ENCODE results near the gene ANKRD65. TPM values are rescaled to one million over a fixed set of nuclear protein-coding genes. Genes with fewer than 3 reads are reported as not detected.

The ANKRD65 gene
- total RNA-seq, 1 donor from 2014 or later: not detected

- Mint-ChIP-seq H3K4me1 (ENCODE audit: low read depth) (peaks cover 26% of the 10 kb centered on the region), H3K36me3 (ENCODE audit: low read depth) (peaks cover 2% of the 10 kb centered on the region), H3K9me3 (ENCODE audit: low read depth) (no peaks in the 10 kb centered on the region), H3K27ac (ENCODE audit: unreplicated experiment) (peak overlapping the region; percentile 79), H3K4me3 (ENCODE audit: unreplicated experiment) (peak overlapping the region; percentile 83), H3K27me3 (ENCODE audit: low read depth) (no peaks in the 10 kb centered on the region)
- TF ChIP-seq CTCF (IDR thresholded peaks at IDR 0.05): no peak
- DNase-seq (ENCODE audit: low spot score): no peak
These were observed 47.1 kb downstream of the ANKRD65 start for GRCh38 chr1:1373815-1374588.

- peak overlapping the region; percentile 51 for H3K4me3 Mint-ChIP-seq (ENCODE audit: unreplicated experiment)
These were observed 47.8 kb downstream of the ANKRD65 start for GRCh38 chr1:1373051-1373814.

GRCh38 chr1:1371746-1372711, 49.0 kb downstream of the ANKRD65 start:
- Mint-ChIP-seq H3K36me3 (ENCODE audit: low read depth) (peaks cover 2% of the 10 kb centered on the region), H3K4me1 (ENCODE audit: low read depth) (peaks cover 26% of the 10 kb centered on the region), H3K27me3 (ENCODE audit: low read depth) (no peaks in the 10 kb centered on the region), H3K27ac (ENCODE audit: unreplicated experiment) (no peak overlapping the region), H3K4me3 (ENCODE audit: unreplicated experiment) (no peak overlapping the region), H3K9me3 (ENCODE audit: low read depth) (no peaks in the 10 kb centered on the region)
- peak; percentile 94 for TF ChIP-seq CTCF (IDR thresholded peaks at IDR 0.05)
- DNase-seq (ENCODE audit: low spot score): no peak

More at GRCh38 chr1:1373051-1373814, 47.8 kb downstream of the ANKRD65 start:
- Mint-ChIP-seq H3K27me3 (ENCODE audit: low read depth) (no peaks in the 10 kb centered on the region), H3K36me3 (ENCODE audit: low read depth) (peaks cover 2% of the 10 kb centered on the region), H3K4me1 (ENCODE audit: low read depth) (peaks cover 26% of the 10 kb centered on the region), H3K9me3 (ENCODE audit: low read depth) (no peaks in the 10 kb centered on the region), H3K27ac (ENCODE audit: unreplicated experiment) (no peak overlapping the region)
- no peak for TF ChIP-seq CTCF (IDR thresholded peaks at IDR 0.05)
- no peak for DNase-seq (ENCODE audit: low spot score)

- peaks cover 24% of the 10 kb centered on the region for H3K4me1 Mint-ChIP-seq (ENCODE audit: low read depth)
- no peak for TF ChIP-seq CTCF (IDR thresholded peaks at IDR 0.05)
- H3K27me3 Mint-ChIP-seq (ENCODE audit: low read depth): no peaks in the 10 kb centered on the region
- peaks cover 2% of the 10 kb centered on the region for H3K36me3 Mint-ChIP-seq (ENCODE audit: low read depth)
- no peaks in the 10 kb centered on the region for H3K9me3 Mint-ChIP-seq (ENCODE audit: low read depth)
- H3K27ac Mint-ChIP-seq (ENCODE audit: unreplicated experiment): no peak overlapping the region
- no peak overlapping the region for H3K4me3 Mint-ChIP-seq (ENCODE audit: unreplicated experiment)
- DNase-seq (ENCODE audit: low spot score): no peak
These were observed 49.7 kb downstream of the ANKRD65 start for GRCh38 chr1:1371364-1371745.
